Measurements from ENCODE around the gene PAM.

Gene PAM

GRCh38 chr5:102958481-102959011 lies 203.4 kb downstream of the PAM start:
- TF ChIP-seq CTCF (IDR thresholded peaks at IDR 0.05; ENCODE audit: low read depth, low read length) = no peak
- no peaks in the 10 kb centered on the region for H3K36me3 ChIP-seq
- no peak for DNase-seq
- no peaks in the 10 kb centered on the region for H3K9me3 ChIP-seq
- H3K4me3 ChIP-seq (ENCODE audit: low read depth, low read length) = no peak overlapping the region
- no peaks in the 10 kb centered on the region for H3K4me1 ChIP-seq
- H3K27me3 ChIP-seq = no peaks in the 10 kb centered on the region

- Histone ChIP-seq H3K9me3 (no peaks in the 10 kb centered on the region), H3K27me3 (no peaks in the 10 kb centered on the region), H3K4me3 (ENCODE audit: low read depth, low read length) (no peak overlapping the region), H3K4me1 (no peaks in the 10 kb centered on the region), H3K36me3 (no peaks in the 10 kb centered on the region)
- TF ChIP-seq CTCF (IDR thresholded peaks at IDR 0.05; ENCODE audit: low read depth, low read length) = no peak
- DNase-seq = no peak
Measured at GRCh38 chr5:102959055-102959454, 203.9 kb downstream of the PAM start.

- Histone ChIP-seq H3K4me1 (no peaks in the 10 kb centered on the region), H3K27me3 (no peaks in the 10 kb centered on the region), H3K9me3 (no peaks in the 10 kb centered on the region), H3K4me3 (ENCODE audit: low read depth, low read length) (no peak overlapping the region), H3K36me3 (no peaks in the 10 kb centered on the region)
- DNase-seq = no peak
- no peak for TF ChIP-seq CTCF (IDR thresholded peaks at IDR 0.05; ENCODE audit: low read depth, low read length)
Measured at GRCh38 chr5:102961671-102962070, 206.6 kb downstream of the PAM start.

- no peaks in the 10 kb centered on the region for H3K27me3 ChIP-seq
- H3K4me1 ChIP-seq = no peaks in the 10 kb centered on the region
- no peak for DNase-seq
- no peak for TF ChIP-seq CTCF (IDR thresholded peaks at IDR 0.05; ENCODE audit: low read depth, low read length)
- H3K4me3 ChIP-seq (ENCODE audit: low read depth, low read length) = no peak overlapping the region
- no peaks in the 10 kb centered on the region for H3K36me3 ChIP-seq
- H3K9me3 ChIP-seq = no peaks in the 10 kb centered on the region
Measured at GRCh38 chr5:102965653-102966052, 210.5 kb downstream of the PAM start.

DNA sequence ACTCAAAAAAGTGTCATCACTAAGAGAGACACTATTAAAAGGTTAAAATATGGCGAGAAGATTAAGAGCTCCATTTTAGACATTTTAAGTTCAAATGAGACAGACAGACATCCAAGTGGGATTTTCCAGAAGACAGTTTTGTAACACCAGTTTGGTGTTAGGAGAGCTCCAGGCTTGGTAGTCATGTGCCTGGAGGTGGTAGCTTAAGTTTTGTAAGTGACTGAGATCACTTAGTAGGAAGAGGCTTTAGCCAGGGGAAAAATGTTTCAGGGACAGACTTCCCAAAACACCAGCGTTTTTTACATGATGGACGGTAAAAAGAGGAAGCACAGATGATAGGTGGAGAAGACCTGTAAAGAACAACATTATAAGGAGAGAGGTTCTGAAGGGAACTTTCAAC lies 214.5 kb downstream of the PAM start:
- H3K27me3 ChIP-seq = no peaks in the 10 kb centered on the region
- H3K9me3 ChIP-seq = no peaks in the 10 kb centered on the region
- no peak overlapping the region for H3K4me3 ChIP-seq (ENCODE audit: low read depth, low read length)
- no peaks in the 10 kb centered on the region for H3K36me3 ChIP-seq
- DNase-seq = no peak
- TF ChIP-seq CTCF (IDR thresholded peaks at IDR 0.05; ENCODE audit: low read depth, low read length) = no peak
- H3K4me1 ChIP-seq = no peaks in the 10 kb centered on the region

GRCh38 chr5:102971676-102972293 lies 216.7 kb downstream of the PAM start:
- H3K4me1 ChIP-seq = no peaks in the 10 kb centered on the region
- H3K4me3 ChIP-seq (ENCODE audit: low read depth, low read length) = no peak overlapping the region
- no peak for DNase-seq
- H3K36me3 ChIP-seq = no peaks in the 10 kb centered on the region
- TF ChIP-seq CTCF (IDR thresholded peaks at IDR 0.05; ENCODE audit: low read depth, low read length) = no peak
- H3K9me3 ChIP-seq = no peaks in the 10 kb centered on the region
- H3K27me3 ChIP-seq = no peaks in the 10 kb centered on the region

All from BE2C (cell line).